Lung (tissue), 12 donors: ENCODE measurements around the gene VAPA. TPM values are rescaled to one million over a fixed set of nuclear protein-coding genes. Genes with fewer than 3 reads are reported as not detected.

Source experiments
- ATAC-seq: fragments of 200-7000 bp; cut with Tn5 transposase; one replicate; pipeline ENCODE4 v1.9.1; 2020; ENCODE audit warnings: moderate number of reproducible peaks; ENCODE audit not compliant: insufficient read depth, low FRiP score
- DNase-seq, 3 donors: peaks; one replicate each; pipeline ENCODE4 v3.0.0-alpha.2; 2013 to 2017
- H3K27ac ChIP-seq, 2 donors: one replicate each; pipeline ENCODE4 v1.5.1; 2013; ENCODE audit warnings: mild to moderate bottlenecking in 2 of 2, moderate library complexity in 2 of 2, control low read depth in 1 of 2, inconsistent platforms in 1 of 2, low read depth in 1 of 2, low read length in 1 of 2
- H3K27me3 ChIP-seq, 3 donors: one replicate each; pipeline ENCODE4 v1.5.1; 2013; ENCODE audit warnings: low read length in 2 of 3; ENCODE audit not compliant: control insufficient read depth in 3 of 3, insufficient read depth in 3 of 3
- H3K36me3 ChIP-seq, 4 donors: one replicate each; pipeline ENCODE4 v1.5.1; 2013; ENCODE audit warnings: low read length in 4 of 4, mild to moderate bottlenecking in 1 of 4, moderate library complexity in 1 of 4; ENCODE audit not compliant: control insufficient read depth in 4 of 4, insufficient read depth in 4 of 4
- H3K4me1 ChIP-seq, 5 donors: one replicate each; pipeline ENCODE4 v1.5.1; 2013; ENCODE audit warnings: low read length in 5 of 5, mild to moderate bottlenecking in 2 of 5, moderate library complexity in 1 of 5; ENCODE audit not compliant: control insufficient read depth in 5 of 5, insufficient read depth in 5 of 5
- H3K4me3 ChIP-seq: one replicate; pipeline ENCODE4 v1.5.1; 2013; ENCODE audit warnings: mild to moderate bottlenecking, control low read depth, moderate library complexity
- H3K9ac ChIP-seq, 2 donors: one replicate each; pipeline ENCODE4 v1.5.1; 2013; ENCODE audit warnings: low read length in 2 of 2, control low read depth in 1 of 2; ENCODE audit not compliant: insufficient read depth in 1 of 2
- H3K9me3 ChIP-seq, 4 donors: one replicate each; pipeline ENCODE4 v1.5.1; 2013; ENCODE audit warnings: low read length in 3 of 4, mild to moderate bottlenecking in 1 of 4, moderate library complexity in 1 of 4; ENCODE audit not compliant: control insufficient read depth in 4 of 4, insufficient read depth in 3 of 4
- WGBS, 2 donors: extraction: QIAGEN DNeasy Blood & Tissue Kit; methylation state at CpG; one replicate each; pipeline ENCODE4 v1.1.7; 2013; 5-methylcytosine and 5-hydroxymethylcytosine counted together
- polyA plus RNA-seq, 2 donors: library from polyadenylated mRNA; stranded (reverse); fragments of 200-250 nt; gene quantifications; one replicate each; pipeline ENCODE4 v1.2.1, GENCODE V29; 2013
- total RNA-seq, 2 donors: library from RNA; depleted of rRNA in 1 of 2; stranded (reverse); fragments of >200 nt in 1 of 2; gene quantifications; one replicate each; pipeline ENCODE4 v1.2.1, GENCODE V29; 2014 to 2021
- TF ChIP-seq, protein P1 (sequence below): IDR thresholded peaks from 2 replicates; pipeline ENCODE4 v1.5.1; 2012; ENCODE audit warnings: mild to moderate bottlenecking; ENCODE audit errors: control extremely low read depth, extremely low read depth
- donor health status: control.
- donor health status: control.
- donor health status: Bipolar disorder and iron deficiency.
- donor health status: healthy.
- donor health status: DM: yes; HTN: yes; CAD: no.

The VAPA gene
- total and polyA plus RNA-seq, 4 donors: 143 to 351 (median 248) TPM

DNA sequence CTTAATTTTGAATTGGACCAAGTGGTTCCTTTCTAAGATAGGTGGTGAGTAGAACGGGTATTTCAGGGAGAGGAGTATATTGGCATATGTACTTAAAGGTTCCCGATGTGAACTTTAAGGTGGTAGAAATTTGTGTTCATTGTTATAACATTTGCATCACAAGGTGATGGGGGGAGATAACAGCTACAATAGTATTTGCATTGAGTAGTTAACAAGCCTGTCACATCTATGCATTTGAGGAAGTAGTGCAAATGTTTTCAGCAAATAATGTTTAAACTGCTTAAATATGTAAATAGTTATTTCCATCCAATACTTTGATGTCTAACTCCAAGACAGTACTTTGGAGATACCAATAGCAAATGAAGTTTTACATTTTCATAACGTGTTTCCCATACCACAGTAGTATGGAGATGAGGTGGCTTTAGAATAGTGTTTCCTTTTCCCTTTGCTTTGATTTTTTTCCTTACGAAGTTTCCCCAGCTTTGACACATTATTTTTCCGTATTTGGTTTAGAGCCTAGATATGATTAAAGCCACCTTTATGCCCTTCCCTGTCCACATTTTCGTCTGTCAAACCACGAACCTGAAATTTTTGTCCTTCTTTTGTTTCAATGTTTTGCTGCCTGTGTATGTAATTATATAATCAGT, 46.6 kb downstream of the VAPA start:
- Histone ChIP-seq H3K4me3 (no peak overlapping the region), H3K36me3 (peaks cover 0 to 2% (median 0%) of the 10 kb centered on the region in 4 donors), H3K4me1 (peaks cover 0 to 7% (median 0%) of the 10 kb centered on the region in 5 donors), H3K27me3 (no peaks in the 10 kb centered on the region), H3K9ac (no peak overlapping the region), H3K27ac (no peak overlapping the region), H3K9me3 (no peaks in the 10 kb centered on the region)
- TF ChIP-seq, protein P1, sequence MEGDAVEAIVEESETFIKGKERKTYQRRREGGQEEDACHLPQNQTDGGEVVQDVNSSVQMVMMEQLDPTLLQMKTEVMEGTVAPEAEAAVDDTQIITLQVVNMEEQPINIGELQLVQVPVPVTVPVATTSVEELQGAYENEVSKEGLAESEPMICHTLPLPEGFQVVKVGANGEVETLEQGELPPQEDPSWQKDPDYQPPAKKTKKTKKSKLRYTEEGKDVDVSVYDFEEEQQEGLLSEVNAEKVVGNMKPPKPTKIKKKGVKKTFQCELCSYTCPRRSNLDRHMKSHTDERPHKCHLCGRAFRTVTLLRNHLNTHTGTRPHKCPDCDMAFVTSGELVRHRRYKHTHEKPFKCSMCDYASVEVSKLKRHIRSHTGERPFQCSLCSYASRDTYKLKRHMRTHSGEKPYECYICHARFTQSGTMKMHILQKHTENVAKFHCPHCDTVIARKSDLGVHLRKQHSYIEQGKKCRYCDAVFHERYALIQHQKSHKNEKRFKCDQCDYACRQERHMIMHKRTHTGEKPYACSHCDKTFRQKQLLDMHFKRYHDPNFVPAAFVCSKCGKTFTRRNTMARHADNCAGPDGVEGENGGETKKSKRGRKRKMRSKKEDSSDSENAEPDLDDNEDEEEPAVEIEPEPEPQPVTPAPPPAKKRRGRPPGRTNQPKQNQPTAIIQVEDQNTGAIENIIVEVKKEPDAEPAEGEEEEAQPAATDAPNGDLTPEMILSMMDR: no peak
- WGBS, 2 donors: 48 to 54% methylated on average over 7 of the region's 7 CpGs
- no peak for DNase-seq
- ATAC-seq: no peak

DNA sequence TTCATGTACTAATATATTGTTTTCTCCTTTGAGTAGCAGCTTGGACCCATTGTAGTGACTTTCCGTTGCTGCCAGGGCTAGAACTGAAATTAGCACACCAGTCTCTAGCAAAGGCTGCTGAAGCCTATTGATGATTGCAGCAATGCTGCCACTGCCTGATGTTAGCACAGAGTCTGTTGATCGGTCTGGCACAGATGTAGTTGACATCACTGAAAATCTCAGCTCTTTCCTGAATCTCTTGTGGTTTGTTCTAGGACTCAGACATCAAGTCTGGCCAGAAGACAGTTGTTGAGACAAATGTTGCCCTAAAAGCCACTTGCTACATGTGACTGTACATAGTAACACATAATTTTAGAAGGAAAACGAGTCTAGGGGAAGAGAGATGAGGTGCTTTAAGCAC, 47.2 kb downstream of the VAPA start:
- H3K9ac ChIP-seq: no peak overlapping the region
- H3K27me3 ChIP-seq: no peaks in the 10 kb centered on the region
- H3K4me3 ChIP-seq: no peak overlapping the region
- 25 to 35% methylated on average over 3 of the region's 3 CpGs for WGBS, 2 donors
- H3K4me1 ChIP-seq: peaks cover 0 to 7% (median 0%) of the 10 kb centered on the region in 5 donors
- peak in 2 of 3 donors; percentile 69 to 72 for DNase-seq
- H3K36me3 ChIP-seq: no peaks in the 10 kb centered on the region
- H3K27ac ChIP-seq: no peak overlapping the region
- no peaks in the 10 kb centered on the region for H3K9me3 ChIP-seq
- TF ChIP-seq, protein P1: no peak
- ATAC-seq: no peak

GRCh38 chr18:9965711-9966624, 52.2 kb downstream of the VAPA start:
- TF ChIP-seq, protein P1: no peak
- H3K9ac ChIP-seq: no peak overlapping the region
- DNase-seq (no peak), ATAC-seq (no peak)
- no peak overlapping the region for H3K4me3 ChIP-seq
- 81% methylated on average over 9 of the region's 9 CpGs for WGBS, 2 donors
- peaks cover 0 to 10% (median 6%) of the 10 kb centered on the region in 5 donors for H3K4me1 ChIP-seq
- H3K27ac ChIP-seq: no peak overlapping the region
- no peaks in the 10 kb centered on the region for H3K9me3 ChIP-seq
- H3K27me3 ChIP-seq: no peaks in the 10 kb centered on the region
- H3K36me3 ChIP-seq: no peaks in the 10 kb centered on the region
